GM04503 (cell line): Measurements from ENCODE around the gene KAZN.

Experiments used
- DNase-seq: peaks from one replicate; pipeline ENCODE4 v3.0.0-alpha.2; 2012; ENCODE audit warnings: low read depth

KAZN gene

DNA sequence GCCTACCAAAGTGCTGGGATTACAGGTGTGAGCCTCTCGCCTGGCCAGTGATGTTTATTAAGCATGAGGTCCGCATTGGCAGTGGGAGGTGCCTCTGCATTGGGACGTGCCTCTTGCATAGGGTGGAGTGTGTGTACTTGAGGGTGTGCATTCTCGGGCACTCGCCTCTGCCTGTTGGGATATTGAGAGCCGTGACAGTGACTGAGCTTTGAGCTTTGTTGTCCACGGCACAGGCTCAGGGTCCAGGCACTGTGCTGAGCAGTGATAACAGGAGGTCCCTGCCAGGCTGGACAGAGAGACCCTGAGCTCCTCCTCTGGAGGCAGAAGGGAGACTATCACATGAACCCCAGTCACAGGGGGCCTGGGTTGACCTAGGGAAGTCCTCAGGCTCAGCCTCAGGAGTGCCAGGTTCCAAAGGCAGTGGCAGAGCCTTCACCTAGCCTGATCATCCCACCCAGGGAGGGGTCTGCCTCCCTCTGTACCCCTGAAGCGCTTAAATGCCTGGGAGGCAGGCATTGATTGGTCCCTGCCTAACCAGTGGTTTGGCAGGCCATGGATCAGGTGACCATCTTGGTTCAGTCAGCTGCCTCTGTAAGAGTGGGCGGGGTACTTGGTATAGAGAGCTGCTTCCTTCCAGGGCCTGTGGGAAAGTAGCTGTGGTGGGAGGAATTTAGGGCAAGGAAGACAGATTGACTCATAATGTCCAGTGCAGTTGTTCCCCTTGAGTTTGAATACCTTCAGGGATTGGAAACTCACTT is 341.2 kb downstream of the KAZN start:
- DNase-seq, result no peak

DNA sequence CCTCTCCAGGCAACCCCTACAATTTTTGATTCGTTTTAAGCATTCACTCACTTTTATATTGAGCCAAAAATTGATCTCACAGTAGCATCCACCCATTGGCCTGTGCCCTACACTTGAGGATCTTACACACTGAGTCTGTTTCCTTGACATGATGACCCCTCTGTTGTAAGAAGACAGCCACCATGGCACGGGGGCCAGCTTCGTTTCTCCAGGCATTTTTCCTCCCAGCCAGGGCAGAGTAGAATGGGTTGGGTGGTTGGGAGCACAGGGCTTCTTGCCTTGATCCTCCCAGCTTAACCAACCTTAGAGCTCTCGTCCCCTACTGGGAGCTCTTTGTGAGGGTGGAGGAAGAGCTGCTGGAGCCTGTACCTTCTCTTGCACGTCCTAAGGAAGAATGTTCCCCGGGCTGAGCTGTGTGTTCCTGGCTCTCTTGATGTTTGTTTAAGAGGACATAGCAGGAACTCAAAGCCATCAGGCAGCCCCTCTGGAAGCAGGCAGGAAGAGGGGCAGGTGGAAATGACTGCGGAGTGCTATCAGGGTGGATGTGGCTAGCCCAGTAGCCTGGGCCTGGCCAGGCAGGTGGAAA is 341.9 kb downstream of the KAZN start:
- DNase-seq, result no peak

DNA sequence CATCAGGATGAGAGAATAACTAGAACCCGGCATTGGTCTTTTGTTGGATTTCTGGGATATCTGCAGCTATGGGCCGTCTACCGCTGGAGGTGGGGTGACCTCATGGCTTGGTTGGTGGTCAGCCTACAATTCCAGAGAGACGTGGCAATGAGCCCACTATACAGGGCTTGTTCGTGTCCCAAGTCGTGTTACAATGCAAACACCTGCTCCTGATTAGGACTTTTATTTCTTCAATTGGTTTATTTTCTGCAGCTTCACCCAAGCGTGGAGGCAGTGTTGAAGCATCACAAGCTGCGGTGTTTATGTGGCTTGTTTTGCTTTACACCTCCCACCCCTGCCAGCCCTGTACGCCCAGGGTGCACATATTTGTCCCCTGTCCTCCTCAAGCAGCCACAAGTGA is 343.4 kb downstream of the KAZN start:
- DNase-seq, result no peak

DNA sequence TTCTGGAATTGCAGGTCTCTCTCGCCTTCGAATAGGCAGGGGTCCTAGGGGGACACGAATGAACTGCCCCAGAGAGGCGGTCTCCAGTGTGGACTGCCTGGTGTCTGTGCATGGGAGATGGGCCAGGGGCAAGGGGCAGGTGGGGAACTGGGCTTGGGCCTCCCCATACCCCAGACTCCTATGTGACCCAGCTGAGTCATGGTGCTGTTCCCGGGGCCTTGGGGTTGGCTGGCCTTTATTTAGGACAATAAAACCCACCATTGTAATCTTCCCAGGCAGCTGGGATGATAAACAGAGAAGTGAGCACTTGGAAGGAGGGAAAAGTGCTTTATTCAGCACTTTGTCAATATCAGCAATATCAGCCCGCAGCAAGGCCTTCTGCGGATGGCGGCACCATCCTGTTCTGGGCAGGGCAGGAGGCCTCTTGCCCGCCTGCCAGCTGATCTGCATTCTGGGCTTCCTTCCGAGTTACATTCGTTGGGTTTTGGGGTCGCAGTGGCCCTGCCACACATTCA is 346.0 kb downstream of the KAZN start:
- no peak for DNase-seq

DNA sequence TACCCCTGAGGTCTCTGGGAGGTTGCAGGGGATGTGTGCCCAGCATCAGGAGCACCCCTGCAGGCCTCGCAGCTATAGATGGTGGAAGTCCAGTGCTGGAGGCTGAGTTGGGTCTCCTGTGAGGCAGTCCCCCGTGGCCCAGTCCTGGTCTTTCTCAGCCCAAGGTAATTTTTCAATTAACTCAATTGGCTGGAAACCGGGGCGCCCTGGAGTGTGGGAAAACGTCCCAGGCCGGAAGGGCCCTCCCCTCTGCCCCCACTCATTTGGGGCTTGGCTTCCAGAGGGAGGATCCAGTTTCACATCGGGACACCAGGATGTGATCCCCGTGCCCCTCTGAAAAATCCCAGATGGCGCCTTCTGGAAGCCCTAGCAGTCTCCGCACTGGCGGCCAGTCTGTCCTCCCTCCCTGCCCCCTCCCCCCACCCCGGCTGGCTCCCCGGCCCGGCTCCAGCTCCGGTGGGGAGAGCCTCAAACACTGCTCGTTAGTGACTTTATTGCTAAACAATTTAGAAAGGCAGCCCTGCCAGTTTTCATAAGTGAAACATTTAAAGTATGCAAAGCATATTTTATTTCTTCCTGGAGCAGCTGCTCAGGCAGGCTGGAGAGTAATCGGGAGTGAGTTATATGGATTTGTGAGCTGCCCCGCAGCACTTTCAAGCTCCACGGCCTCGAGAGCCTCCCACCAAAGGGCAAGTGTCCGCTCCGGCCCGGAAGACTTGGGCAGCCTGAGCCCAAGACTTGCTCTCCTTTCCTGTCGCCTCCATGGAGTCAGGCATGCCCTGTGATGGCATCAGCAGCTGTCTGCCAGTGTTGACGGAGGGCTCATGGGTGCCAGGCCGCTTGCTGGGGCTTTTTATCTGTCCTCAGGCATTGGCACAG is 346.9 kb downstream of the KAZN start:
- peak; percentile 89 for DNase-seq

DNA sequence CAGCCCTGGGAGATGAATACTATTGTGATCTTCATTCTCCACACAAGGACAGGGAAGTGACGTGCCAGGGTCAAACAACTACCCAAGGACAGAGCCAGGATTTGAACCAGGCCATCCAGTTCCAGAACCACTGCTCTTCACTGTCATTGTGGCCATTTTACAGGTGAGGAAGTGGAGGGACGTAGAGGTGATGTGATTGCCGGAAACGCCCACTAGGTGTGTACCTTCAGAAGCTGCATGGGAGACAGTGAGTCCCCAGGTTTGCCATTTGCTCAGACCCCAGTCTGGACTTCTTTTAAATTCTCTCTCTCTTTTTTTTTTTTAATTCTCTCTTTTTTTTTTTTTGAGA is 347.5 kb downstream of the KAZN start:
- DNase-seq, result no peak

DNA sequence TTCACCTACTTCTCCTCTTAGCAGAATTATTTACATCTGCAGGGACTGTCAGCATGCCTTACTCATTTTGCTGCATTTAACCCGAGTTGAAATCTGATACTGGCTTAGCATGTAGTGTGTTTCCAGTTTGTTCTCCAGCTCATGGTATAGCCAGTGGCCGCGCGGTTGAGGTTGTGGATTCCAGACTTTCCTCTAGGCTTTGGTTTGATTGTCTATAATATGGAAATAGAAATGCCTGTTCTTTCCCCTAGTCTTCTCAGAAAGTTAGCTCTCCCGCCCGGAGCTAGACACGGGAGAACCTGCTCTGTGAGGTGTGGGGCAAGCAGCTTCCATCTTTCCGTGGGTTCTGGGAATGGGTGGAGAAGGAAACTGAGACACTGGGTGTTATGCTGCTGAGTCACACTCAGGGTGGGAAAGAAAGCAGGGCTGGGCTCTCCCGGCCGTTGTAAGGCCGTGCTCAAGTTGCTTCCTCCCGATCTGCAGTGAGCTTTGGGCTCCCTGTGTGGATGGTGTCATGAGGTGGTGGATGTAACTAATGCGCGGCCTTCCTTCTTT is 348.3 kb downstream of the KAZN start:
- no peak for DNase-seq

DNA sequence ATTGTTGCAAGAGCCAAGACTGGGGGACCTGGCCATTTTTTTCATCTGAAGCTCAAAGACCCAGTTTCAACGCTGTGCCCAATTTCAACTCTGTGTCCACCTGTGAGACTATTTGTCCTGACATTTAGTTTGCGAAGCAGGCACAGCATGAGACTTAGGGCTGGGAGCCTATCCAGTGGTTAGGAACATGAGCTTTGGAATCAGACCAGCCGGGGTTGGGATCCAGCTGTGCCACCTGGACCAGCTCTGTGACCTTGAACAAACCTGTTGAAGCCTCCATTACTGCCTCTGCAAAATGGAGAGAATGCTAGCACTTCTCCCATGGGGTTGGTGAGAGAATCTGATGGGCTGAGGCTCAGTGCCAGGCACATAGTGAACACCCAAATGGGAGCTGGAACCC is 348.9 kb downstream of the KAZN start:
- DNase-seq, result no peak

DNA sequence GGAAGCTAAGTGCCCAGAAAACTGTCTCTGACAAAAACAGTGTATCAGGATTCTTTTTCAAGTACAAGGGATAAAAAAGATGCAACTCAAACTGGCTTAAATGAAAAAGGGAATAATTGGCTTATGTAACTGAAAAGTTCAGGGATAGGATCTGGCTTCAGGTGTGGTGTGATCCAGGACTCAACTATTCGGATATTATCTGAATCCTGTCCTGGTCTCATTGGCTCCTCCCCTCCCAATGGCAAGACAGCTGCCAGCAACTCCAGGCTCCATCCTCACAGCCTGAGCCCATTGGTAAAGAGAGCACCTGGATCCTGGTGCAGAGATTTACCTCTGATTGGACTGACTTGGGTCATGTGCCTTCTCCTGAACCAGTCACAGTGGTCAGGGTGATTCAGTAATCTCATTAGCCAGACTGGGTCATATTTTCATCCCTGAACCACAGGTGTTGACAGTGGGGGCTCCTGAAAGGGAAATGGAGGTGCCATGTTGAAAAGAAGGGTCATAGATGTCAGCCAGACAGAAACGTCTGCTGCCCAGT is 349.7 kb downstream of the KAZN start:
- DNase-seq, result no peak

DNA sequence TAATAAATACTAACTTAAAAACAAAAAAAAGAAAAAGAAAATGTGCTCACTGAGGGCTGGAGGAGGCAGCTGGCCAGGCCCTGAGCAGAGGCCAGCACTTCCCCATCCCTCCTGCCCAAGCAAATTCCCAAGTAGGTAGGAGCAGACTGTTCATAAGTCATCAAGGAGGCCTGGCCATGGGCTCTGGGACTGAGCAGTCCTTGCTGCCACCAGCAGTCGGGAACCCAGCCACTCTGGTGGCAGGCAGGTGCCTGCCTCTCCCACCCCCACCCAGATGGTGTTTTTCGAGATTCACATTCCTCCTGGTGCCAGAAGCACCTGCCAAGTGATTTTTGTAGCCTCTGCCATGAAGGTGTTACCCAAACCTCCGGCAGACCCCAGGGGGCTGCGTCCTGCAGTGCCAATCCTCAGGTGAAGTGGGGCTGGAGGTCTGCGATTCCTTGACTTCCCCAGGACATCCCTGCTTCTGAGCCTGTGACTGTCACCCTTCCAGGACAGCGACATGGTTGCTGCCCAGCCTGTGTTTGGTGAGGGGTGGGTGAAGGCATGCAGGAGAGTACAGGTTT is 350.9 kb downstream of the KAZN start:
- no peak for DNase-seq

DNA sequence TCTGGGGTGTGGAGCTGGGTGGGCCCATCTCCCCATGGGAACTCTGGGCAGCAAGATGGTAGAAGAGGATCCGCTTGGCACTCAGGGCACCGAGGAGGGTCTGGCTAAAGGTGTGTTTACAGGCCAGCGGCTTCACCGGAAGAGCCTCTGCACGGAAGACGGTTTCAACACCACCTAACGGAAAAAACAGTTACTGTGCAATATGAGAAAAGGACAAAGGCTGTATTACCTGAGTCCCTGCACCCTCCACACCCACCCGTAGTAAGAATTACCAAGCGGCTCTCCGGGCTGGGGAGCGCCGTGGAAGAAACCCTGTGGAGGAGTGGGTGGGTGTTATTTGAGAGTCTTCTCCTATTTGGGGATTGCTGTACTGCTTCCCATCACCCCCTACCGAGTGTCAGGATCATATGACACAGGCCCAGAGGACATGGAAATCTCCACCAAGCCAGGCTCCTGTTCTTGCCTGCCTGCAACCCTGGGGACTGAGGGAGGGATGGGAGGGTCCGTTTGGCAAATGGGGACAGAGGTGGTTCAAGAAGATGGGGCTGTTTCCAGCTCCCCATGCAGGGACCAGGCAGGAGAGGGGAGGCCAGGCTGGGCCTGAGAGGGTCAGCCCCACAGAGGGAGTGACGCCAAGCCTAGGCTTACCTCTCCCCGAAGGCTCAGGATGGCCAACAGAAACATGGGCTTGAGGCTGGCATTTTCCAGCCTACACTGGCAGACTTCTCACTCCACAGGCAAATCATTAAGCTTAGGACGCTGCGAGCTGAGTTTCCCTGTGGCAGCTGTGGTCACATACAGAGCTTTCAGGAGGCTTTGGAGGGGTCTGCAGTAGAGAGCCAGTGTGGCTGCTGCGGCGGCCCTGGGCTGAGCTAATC is 351.6 kb downstream of the KAZN start:
- no peak for DNase-seq

DNA sequence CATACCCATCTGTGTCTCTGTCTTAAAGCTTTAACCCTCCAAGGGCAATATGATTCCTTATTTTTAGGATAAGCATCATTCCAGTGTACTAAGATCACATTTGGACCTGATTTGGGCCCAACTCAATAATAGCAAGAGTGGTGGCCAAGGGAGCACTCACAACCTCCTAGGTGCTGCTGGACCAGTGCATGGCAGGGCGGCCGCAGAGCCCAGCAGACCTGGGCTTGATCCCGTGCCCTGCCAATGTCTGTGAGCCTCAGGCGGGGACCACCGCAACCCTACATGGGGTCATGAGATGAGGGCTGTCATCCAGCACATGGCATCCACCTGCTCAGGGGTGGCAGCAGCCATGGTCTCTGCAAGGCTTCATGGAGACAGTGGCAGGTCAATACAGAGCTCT is 353.3 kb downstream of the KAZN start:
- no peak for DNase-seq

DNA sequence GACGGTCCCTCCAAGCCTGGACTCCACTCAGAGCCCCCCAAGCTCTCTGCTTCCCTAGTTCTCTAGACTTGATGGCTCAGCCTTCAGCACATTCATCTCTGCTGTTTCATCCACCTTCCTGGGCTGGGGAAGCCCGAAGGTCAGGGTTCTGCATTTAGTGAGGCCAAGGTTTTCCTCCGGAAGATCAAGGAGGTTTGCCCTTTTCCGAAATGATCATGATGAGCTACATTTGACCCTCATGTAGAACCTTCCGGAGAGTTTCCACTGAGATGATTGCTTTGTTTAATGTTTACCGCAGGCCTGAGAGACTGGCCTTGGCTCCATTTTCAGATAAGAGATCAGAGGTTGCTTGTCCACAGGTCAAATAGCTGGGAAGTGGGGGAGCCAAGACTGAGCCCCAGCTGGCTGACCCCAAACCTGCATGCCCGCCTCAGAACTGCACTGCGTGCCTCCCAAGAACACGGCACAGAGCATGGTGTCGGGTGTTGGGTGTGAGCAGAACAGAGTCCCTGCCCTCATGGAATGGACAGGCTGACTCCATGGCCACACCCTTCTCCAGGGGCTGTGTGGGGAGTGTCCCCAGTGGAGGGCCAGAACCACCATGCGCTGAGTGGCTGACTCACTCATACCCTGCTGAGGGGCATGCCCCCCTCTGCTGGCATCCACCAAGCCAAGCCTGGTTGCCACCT is 354.3 kb downstream of the KAZN start:
- no peak for DNase-seq

DNA sequence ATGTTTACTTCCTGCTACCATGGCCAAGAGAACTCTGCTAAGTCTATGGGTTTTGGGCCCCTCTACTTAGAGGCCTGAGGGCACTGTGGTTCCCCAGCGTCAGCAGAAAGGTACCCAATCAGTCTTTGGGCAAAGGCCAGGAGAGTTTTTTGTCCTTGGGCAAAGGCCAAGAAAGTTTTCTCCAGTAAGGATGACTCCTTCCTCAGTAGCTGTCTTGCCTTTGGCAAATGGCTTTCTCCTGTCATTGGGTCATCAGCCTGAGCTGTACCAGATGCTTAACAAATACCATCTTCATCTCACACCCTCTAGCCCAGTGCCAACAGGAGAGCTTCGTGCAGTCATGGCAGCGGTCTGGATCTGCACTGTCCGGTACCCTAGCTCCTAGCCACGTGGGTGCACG is 355.7 kb downstream of the KAZN start:
- DNase-seq, result no peak

DNA sequence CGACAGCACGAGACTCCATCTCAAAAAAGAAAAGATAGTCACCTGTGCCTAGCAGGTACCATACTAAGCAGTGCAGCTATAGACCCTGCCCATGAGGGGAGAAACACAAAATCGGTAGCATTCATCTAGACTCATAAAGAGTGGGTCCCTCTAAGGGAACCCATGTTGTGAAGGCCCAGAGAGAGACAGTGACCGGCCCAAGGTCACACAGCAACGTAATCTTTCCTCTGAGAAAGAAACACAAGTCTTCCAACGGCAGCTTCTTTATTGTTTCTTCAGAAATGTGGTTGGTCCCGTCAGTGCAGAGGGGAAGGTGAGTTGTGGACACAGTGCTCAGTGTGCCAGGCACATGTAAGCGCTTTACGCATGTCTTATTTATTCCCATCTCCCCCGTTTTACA is 356.4 kb downstream of the KAZN start:
- DNase-seq, result no peak

DNA sequence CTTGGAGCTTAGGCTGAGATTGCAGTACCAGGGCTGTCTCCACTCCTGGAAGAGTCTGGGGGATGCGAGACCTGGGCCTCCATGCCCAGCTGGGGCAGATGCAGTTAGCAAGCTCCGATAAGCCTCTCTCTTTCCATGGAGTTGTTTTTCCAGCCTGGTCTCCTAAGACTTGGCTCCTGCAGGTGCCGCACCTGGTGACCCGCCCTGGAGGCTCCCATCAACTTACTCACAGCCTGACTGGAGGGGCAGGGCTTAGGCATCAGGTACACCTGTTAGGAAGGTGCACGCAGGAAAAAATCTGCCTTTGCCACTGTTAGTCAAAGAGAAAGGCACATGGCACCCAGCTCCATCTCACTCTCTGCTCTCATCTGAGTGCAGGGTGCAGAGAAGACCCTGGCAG is 356.9 kb downstream of the KAZN start:
- DNase-seq, result no peak

DNA sequence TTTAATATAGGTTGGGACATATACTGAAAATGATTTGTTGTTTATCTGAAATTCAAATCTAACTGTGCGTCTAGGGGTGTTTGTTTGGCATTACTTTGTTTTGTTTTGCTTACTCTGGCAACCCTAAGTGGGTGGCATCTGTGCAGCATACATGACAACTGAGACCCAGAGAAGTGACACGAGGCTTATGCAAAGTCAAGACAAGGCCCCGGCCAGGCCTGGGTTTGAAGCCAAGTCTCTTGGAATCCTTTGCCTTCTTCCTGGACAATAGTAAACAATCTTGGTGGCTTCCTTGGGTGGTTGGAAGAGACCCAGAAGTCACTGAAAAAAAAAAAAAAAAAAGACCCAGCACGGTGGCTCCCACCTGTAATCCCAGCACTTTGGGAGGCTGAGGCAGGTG is 357.5 kb downstream of the KAZN start:
- DNase-seq, result no peak

DNA sequence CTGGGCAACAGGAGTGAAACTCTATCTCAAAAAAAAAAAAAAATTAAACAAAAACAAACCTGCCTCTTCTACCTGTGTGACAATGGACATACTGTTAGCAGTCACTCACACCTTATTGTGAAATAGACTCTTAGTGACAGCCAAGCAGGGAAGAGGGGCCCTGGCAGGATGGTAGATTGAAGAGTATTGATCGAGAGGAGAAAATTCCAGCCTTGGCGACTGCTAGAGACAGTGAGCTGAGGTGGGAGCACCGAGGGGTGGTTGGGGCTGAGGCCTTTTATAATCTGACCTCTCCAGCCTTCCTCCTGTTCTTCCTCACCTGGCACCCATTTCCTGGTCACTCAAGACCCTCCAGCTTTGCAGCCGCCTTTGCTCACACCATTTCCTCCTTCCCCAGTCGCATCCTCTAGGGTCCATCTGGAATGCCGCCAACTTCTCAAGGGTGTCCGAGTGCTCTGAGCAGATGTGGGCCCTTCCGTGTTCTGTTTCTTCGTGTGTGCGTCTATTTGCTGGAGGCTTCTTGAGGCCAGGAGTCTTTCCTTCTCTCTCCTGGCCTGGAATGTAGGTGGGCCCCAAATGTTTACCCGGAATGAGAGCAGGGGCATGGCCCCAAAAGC is 358.2 kb downstream of the KAZN start:
- DNase-seq, result no peak

DNA sequence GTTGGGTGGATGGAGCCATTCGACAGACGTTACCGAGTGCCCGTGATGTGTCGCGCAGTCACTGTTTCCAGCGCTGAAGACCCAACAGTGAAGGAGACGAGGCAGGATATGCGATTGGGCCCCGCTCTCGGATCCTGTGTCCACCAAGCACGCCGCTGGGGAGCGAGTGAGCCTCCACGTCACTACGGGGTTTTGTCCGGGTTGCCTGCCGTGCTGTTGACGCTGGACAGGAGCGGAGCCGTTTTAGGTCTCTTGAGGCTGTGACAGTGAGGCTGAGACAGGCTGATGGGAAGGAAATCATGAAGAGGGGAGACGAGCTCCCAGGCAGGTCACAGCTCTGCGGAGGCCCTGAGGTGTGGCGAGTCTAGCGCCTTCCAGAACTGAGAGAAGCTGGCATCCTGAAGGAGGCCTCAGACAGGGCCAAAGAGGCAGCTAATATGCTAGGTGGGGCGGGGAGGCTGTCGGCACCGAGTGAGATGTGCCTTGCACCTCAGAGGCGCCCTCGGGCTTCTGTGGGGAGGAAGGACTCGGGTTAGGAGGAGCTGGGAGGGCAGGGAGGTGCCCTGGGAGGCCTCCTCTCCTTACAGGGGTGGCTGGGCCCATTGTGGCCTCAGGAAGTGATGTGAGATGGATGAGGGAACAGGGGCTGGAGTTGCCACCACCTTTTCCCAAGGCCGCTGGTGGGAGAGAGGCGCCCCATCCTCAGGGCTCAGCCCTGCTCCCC is 359.1 kb downstream of the KAZN start:
- no peak for DNase-seq
